GM21825 (cell line): ENCODE data around the gene SUMF1.

ENCODE experiments used
- ATAC-seq: cut with Tn5 transposase; IDR thresholded peaks from one replicate; pipeline ENCODE4 v1.9.1; 2021; ENCODE audit warnings: mild to moderate bottlenecking, moderate library complexity; ENCODE audit not compliant: unreplicated experiment

Gene SUMF1

DNA sequence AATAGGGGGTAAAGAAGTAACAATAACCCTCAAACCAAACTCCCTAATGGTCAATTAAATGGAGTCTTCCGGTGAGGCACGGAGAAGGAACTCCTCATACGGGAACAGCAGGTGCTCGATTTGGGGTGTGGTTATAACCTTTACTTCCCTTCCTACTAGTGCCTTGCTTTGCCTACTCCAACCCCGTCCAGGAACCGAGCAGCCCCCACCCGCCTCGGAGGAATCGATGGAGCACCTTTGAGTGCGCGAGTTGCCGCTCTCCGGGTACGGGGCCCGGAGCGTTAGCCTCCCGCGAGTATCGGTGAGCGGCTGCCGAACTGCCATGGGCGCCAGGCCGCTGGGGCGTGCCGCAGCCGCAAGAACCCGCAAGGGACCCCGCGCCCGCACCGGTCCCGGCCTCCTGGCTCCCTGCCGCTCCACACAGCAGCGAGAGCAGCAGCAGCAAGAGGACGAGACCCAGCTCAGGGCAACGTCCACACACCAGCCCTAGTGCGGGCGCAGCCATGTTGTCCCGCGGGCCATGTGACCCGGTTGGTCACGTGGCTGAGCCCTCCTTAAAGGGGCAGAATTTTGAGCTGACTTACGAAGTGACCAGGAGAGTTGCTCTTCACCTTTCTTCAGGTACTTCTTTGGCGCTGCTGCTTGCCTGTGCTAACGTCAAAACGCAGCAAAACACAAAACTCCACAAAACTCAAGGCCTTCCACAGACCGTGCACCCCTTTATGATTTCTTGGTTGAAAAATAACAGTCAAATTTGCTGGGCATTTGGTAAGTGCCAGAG is at the start of gene SUMF1:
SUMF1 (minus strand) TSS at position 529 of the 781 bp plus-strand sequence; CDS start at position 505, 24 bp downstream.
- ATAC-seq: peak; percentile 100

DNA sequence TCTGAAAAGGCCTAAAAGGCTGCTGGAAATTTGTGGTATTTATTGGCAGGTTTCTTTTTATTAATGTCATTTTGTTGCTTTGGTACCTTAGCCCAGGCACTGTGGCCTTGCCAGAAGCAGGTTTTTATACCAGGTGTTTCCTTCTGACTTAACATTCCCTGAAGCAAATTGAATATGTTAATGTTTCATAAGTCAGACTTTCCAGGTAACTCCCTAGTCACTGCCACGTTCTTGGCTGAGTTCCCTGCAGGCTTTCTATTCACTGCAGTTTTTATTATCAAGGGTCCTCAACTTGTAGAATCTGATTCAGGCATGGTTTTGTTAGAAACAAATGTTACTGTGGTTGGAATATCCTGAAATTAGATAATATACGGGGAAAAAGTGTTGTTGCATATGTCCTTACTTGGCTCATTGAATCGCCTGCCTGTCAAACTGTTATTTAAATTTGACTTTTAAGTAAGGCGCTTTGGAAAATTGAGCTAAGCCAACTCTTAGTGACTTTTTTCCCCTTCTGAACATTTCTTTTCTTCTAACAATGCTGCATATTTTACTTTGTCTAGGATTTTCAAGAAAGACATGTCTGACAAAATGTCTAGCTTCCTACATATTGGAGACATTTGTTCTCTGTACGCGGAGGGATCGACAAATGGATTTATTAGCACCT is 49.0 kb upstream of the SUMF1 start:
- no peak for ATAC-seq

DNA sequence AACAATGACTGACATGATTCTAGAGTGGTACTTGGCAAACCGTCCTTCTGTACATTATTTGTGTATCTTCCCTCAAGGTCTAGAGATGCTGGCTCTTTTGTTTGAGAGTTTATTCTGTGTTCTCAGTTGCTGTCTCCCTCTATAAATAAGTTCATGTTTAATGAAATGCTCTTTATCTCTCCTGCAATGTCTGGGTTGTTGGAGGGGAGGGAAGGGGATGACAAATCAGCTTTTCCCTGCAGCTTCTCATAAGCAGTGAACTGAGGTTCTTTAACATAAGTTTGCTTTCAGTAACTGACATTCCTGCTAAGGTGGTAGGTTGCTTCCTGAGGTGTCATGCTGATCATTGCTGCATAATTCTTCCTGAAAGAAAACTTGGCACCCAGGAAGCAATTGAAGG is 47.8 kb upstream of the SUMF1 start:
- ATAC-seq: no peak

DNA sequence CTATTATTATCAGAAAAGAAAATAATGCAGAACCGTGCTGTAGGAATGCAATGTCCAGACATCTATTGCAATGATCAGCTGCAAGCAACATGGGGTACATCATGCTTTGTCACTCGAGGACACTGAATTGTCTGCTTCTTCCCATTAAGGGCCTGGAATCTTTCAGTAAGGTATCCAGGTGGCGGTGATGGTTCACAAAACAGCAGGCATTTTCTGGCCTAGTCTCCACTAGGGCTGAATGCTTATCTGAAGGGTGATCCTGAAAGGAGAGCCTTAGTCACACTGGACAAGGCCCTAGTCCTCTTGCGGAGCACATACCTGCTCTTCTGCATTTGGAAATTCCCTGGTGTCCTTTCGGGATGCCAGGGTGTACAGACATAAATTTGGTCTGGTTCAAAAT is 47.3 kb upstream of the SUMF1 start:
- no peak for ATAC-seq

DNA sequence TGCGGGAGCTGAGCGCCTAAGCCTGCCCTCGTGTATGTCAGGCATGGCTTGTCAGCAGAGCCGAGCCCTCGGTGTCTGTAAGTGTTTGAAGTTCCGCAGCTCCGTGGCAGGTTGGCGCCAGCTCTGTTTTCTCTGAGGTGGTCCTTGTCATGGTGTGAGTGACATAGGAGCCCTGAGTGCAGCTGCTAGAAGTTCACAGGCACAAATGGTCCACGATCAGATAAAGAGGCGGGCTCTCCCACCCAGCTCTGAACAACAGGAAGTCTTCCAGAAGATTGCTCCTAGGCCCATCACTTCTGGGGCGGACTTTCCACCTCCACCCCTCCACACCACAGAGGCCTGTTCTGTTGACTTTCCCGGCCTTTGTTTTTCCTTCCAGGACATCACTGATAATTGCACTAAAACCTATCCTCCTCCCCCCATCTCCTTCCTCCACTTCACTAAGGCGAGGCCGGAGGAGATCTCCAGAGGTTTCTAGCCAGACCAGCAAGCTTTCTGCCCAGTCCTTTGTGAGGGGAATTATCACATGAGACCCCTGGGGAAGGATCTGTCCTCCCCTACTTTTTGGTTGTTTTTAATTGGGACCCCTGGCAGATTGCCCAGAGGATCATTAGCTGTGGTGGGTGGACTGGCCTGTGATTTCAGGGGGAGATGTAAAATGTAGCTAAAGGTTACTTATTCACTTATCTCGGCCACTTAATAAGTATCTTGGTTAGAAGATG is 46.0 kb upstream of the SUMF1 start:
- ATAC-seq: no peak

DNA sequence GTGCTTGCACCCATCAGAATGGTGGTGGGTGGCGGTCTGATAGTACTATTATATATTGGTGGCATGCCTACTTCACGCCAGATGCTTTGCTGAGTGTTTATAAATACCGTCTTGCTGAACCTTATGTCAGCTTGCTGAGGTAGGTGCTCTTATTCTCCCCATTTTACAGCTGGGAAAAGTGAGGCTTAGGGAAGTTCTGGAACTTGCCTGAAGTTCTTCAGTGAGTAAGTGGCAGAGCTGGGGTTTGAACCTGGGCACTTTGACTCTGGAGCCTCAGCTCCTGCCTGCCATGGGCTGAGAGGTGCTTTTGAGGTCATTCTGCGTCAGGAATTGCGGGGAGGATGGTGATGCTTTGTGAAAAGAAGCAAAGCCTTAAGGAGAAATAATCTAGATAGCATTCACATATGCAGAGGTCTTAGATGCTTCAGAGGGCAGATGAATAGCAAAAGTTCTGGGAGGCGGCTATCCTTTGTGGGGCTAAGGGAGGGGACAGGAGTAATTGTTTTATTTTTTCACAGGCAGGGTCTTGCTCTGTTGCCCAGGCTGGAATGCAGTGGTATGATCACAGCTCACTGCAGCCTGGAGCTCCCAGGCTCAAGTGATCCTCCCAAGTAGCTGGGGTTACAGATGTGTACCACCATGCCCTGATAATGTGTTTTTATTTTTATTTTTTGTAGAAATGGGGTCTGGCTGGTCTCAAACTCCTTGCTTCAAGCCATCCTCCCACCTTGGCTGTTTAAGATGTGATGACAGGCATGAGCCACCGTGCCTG is 44.6 kb upstream of the SUMF1 start:
- ATAC-seq: no peak

DNA sequence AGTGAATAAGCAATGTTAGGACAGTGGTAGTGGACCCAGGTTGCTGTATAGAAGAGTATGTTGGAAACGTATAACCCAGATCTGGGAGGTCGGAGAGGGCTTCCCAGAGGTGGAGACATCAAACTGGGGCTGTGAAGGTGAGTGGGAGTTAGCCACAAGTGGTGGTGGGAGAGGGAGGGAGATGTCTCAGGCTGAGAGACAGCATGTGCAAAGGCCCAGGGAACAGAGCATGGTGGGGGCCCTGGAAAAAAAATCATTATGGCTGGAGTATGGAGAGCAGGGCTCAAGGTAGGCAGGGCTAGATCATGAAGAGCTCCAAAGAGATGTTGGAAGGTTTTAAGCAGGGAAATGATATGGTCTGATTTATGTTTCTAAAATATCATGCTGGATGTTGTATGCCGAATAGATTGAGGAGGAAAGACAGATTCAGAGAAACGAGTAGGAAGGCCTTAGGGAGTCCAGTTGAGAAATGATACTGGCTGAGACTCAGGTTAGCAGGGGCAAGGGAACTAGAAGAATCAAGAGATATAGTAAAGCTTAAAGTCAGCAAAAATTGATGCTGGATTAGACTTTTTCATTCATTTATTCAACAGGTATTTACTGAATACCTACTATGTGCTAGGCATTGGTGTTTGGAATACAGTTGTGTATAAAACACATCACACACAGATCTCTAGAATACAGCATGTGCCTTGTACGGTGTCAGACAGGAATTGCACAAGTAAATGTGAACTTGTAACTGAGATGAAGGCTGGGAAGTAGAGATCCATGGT is 43.1 kb upstream of the SUMF1 start:
- no peak for ATAC-seq

DNA sequence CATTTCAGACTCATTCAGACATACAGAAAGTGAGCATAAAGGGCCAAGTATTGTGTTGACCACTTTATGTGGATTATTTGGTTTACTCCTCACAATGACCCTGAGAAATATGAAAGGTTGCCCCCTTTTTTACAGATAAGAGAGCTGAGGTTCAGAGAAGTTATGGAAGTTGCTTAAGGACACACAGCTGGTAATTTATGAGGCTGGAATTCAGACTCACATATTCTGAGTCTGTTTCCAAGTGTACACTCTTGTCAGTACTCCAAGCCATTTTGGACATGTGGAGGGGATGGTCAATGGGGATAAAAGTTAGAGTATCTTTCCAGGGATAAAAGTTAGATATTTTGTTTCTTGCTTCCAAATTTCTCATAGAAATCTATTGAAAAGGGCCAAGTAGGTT is 42.0 kb upstream of the SUMF1 start:
- ATAC-seq: no peak

DNA sequence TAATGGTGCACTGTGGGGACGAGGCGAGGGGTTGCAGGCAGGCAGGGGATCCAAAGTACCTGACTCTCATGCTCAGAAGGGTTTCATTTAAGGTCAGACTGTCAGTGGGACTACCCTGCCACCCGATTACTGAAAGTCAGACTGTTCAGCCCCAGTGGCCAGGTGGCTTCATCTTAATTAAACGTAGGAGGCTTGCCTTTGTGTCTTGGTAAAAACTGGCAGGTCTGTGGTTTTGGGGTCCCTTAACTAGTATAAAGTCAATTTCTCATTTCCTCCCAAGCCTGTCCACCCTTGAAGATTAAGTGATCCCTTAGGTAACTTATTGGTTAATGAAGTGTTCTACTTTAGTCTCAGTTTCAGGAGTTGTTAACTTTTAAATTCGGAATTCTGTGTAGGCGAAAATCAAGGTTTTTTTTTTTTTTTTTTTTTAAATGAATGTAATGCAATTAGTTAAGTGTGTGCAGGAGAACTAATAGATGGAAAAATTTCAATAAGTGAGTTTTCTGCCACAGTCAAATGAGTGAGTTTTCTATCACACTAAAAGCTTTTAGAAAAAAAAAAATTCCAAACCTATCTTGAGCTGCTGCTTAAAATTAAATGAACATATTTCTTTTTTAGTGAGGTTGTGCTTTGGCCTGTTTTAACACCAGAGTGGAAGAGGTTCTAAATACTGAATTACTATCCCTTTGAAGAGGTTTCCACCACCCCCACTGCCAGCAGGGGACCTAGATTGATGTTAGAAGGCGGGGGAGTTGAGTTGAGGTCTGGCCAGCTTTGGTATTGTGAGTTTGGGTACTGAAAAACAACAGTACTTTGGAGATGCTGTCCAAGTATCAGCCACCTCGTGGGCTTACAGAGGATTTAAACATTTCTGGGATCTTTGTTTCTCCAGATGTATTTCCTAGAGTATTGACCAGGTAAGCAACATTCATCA is 41.2 kb upstream of the SUMF1 start:
- peak; percentile 64 for ATAC-seq

DNA sequence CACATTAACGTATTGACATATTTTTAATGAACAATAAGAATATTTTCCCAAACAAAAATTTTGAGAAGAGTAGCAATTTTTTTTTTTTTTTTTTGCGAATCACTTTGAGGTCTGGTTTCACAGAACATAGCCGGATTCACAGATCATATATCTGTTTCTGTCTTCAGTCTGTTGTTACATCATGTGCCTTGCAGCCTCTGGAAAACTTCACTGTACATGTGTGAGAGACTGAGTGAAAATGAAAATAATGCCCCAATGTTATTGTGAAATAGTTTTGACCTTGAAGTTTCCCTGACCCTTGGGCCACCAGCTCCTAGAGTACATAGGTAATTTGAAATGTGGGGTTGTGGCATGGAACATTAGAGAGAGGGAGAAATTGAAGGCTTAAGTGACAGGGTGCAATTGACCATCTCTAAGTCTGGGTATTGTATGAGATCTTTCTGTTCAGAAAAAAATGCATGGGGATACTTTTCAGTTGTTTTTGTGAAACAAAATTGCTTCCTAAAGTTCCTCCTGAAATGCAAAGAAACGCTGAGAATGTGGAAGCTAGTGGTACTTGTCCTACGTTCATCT is 40.0 kb upstream of the SUMF1 start:
- ATAC-seq: peak; percentile 27

DNA sequence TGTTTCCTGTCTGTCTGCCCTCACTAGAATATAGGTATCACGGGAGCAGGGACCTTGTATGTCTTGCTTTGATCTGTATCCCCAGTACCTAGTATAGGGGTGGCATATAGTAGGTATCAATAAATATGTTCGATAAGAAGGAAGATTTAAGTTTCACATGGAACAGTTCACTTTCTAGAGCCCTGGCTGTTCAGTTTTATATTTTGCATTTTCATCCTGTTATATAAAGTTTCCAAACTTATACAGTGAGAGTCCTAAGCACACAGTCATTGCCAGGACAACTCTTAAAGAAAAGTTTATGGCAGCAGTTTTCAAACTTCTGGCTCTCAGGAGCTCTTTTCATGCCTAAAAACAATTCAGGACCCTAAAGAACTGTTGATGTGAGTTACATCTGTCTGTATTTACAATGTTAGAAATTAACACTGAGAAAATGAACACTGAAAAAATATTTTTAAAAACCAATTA is 39.5 kb upstream of the SUMF1 start:
- ATAC-seq: no peak

DNA sequence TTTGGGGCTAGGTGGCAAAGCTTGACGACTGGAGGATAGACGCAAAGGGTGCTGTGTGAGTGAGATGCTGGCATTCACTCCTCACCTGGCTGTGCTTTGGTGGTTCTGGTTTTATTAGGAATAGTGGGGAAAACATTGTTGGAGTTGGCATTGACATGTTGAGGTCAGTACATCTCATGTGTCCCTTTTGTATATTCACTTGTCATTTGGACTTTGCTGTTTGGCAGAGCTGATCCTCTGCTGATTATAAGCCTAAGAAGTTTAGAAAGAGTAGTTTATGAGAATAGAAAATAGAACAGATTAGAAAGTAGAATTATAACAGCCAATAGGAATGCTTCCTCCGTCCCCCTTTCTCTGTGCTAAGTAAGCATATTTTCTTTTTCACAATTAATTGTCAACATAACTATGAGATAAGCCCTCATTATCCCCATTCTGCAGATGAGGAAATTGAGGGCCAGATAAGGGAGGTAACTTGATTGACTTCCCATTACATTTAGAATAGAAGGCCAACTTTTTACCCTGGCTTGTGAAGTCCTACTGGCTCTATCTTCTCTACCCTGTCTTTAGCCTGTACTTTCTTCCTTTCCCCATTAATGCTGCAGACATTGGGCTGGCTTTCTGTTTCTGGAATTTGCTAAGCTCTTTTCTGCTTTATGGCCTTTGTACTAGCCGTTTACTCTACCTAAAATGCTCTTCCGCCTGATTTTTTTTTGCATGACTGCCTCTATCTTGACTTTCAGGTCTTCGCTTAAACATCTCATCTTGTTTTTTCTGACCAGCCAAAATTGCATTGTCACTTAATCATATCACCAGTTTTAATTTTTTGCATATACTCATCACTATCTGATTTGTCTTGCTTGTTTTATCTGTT is 38.9 kb upstream of the SUMF1 start:
- ATAC-seq: no peak

DNA sequence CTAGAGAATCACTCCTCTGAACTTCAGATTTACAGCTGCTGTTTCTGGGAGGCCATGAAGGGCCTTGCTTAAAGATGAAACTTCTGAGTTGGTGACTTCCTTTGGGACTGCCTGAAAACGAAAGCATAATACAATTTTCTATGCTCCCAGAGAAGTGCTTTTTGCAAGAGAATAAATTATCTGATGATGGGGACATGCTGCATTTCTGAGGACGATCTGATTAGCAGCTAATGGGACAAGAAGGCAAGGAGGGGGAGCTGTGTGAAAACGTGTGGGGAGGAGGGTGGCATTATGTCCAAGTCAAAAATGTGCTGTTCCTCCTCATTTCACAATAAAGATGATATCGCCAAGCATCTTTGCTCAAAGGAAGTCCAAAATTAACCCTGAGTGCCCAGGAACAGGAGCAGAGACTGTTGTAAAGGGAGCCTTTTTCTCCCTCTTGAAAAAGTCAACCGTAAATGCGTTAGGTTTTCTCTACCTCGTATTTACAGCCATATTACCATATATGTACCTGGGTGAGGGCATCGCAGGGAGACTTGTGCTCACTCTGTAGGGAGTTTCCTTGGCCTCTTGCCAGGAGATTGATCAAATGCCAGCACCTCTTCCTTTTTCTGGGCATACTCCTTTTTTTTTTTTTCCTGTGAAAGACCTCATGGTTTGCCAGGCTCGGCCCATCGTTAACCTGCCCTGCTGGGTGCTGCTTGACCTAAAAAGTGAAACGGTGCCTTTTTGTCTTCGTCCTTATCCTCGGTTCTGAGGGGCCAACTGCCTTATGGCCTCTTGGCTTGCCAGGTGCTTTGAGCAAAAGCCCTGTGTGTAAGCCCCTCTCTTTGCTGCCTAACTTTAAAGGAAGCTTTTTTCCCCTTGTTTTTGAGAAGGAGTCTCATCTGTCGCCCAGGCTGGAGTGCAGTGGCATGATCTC is 37.5 kb upstream of the SUMF1 start:
- ATAC-seq: no peak

DNA sequence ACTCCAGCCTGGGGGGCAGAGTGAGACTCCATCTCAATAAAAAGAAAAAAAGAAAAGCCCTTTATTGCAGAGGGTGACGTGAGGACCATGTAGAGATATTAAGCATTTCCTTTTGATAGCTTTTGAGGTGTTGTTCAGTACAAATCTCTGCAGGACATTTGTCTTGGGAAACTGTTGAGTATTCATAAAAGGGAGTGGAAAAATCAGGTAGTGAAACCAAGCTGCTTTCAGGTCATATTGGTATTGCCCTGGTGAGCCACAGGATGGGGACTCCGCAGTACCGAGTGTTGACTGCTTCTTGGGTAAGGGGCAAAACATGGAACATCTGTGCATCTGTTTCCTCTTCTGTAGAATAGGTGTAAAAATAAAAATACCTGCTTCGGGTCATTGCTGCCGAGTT is 36.0 kb upstream of the SUMF1 start:
- peak; percentile 61 for ATAC-seq

DNA sequence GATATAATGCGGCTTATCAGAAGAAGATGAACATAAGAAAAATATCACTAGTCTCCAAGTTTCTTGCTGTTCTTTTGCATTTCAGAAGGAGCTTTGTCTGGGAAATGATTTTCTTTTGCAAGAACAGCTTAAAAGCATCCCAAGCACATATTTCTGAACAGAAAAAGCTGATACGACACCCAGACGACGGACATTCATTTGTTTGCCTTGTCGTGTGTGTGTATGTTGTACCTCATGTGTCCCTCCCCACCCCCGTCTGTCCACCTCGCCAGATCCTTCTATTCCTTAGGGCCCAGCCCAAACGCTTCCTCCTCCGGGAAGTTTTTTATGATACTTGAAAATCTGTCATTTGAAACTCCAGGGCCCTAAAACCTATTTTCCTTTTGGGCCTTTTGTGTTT is 34.9 kb upstream of the SUMF1 start:
- ATAC-seq: no peak

DNA sequence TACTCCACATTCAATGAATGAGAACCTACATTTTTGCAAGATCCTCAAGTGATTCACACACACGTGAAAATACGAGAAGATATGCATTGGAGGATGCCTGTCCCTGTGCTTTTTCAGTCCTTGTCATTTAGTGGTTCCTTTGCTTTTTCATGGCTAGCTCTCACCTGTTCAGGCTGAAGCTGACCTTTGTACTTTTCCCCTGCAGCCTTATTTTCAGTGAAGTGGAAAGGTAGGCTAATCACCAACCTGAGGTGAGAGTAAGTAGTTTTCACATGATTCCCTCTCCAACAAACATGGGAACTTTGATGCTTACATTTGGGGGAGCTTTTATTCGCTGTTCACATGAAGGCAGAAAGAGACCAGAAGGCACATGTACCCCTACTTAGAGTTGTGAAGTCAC is 34.4 kb upstream of the SUMF1 start:
- ATAC-seq: no peak

DNA sequence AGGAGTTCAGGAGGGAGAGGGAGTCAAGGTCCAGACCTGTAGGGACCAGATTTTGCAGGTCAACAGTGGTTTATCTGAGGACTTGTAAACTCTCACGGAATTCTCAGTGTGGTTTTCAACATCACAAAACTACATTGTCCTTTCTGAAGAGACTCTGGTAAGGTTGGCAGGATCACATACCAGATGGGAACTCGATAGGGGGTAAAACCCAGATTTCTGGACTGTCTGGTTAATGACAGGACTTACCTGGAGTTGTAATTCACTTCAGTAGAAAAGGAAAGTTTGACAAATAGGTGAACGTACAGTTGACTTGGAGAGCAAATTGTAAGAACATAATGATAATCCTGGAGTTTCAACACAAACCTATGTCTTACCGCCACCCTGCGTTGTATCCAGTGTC is 31.4 kb upstream of the SUMF1 start:
- no peak for ATAC-seq
